PFSK-1 (cell line): Measurements from ENCODE around the gene IFI44.

Experiments
- FOXP2 ChIP-seq: optimal IDR thresholded peaks from 2 replicates; pipeline ENCODE3; 2011; ENCODE audit warnings: borderline replicate concordance, control low read depth, inconsistent platforms; ENCODE audit not compliant: insufficient read depth; ENCODE audit errors: extremely low read length, extremely low read depth
- POLR2AphosphoS5 ChIP-seq: IDR thresholded peaks from 2 replicates; pipeline ENCODE4 v1.6.1; 2012; ENCODE audit warnings: low read depth, mild to moderate bottlenecking, control low read depth, low read length, moderate library complexity
- SIN3A ChIP-seq: IDR thresholded peaks from 2 replicates; pipeline ENCODE4 v1.6.1; 2012; ENCODE audit warnings: mild to moderate bottlenecking, low read length, moderate library complexity, borderline replicate concordance; ENCODE audit not compliant: insufficient read depth
- TAF1 ChIP-seq: IDR thresholded peaks from 2 replicates; pipeline ENCODE4 v1.6.1; 2012; ENCODE audit warnings: low read length, control low read depth, borderline replicate concordance; ENCODE audit not compliant: insufficient read depth
- TF ChIP-seq, protein P1 (sequence below), 2 experiments: IDR thresholded peaks; 2 replicates each; pipeline versions ENCODE4 v1.6.1 to v1.8.0; 2011 to 2012; ENCODE audit warnings: low read depth in 2 of 2, low read length in 2 of 2, control low read depth in 1 of 2, inconsistent platforms in 1 of 2, mild to moderate bottlenecking in 1 of 2, moderate library complexity in 1 of 2; ENCODE audit not compliant: insufficient read depth in 1 of 2

The IFI44 gene

DNA sequence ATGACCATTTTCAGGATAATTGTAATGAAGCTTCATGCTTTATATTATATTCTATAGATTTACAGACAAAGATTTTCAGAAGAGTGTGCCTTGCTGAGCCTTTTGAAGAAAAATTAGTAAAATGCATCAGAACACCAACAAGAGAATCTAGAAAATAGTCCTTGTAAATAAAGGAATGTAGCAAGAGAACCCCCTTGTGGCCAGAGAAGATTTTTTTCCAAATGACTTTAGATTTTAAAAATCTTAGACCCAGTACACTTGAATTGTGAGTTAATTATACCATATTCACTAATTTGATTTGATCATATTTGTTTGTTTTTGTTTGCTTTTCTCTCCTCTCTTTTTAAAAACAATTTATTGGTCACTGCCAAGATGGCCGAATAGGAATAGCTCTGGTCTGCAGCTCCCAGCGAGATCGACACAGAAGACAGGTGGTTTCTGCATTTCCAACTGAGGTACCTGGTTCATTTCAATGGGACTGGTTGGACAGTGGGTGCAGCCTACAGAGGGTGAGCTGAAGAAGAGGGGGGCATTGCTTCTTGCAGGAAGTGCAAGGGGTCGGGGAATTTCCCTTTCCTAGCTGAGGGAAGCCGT lies 42.2 kb upstream of the IFI44 start:
- TF ChIP-seq TAF1 (no peak), FOXP2 (no peak), SIN3A (no peak)
- TF ChIP-seq, protein P1, sequence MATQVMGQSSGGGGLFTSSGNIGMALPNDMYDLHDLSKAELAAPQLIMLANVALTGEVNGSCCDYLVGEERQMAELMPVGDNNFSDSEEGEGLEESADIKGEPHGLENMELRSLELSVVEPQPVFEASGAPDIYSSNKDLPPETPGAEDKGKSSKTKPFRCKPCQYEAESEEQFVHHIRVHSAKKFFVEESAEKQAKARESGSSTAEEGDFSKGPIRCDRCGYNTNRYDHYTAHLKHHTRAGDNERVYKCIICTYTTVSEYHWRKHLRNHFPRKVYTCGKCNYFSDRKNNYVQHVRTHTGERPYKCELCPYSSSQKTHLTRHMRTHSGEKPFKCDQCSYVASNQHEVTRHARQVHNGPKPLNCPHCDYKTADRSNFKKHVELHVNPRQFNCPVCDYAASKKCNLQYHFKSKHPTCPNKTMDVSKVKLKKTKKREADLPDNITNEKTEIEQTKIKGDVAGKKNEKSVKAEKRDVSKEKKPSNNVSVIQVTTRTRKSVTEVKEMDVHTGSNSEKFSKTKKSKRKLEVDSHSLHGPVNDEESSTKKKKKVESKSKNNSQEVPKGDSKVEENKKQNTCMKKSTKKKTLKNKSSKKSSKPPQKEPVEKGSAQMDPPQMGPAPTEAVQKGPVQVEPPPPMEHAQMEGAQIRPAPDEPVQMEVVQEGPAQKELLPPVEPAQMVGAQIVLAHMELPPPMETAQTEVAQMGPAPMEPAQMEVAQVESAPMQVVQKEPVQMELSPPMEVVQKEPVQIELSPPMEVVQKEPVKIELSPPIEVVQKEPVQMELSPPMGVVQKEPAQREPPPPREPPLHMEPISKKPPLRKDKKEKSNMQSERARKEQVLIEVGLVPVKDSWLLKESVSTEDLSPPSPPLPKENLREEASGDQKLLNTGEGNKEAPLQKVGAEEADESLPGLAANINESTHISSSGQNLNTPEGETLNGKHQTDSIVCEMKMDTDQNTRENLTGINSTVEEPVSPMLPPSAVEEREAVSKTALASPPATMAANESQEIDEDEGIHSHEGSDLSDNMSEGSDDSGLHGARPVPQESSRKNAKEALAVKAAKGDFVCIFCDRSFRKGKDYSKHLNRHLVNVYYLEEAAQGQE (IDR thresholded peaks at IDR 0.05; ENCODE audit: insufficient read depth in 1 of 2, low read depth in 2 of 2, low read length in 2 of 2), result no peak

DNA sequence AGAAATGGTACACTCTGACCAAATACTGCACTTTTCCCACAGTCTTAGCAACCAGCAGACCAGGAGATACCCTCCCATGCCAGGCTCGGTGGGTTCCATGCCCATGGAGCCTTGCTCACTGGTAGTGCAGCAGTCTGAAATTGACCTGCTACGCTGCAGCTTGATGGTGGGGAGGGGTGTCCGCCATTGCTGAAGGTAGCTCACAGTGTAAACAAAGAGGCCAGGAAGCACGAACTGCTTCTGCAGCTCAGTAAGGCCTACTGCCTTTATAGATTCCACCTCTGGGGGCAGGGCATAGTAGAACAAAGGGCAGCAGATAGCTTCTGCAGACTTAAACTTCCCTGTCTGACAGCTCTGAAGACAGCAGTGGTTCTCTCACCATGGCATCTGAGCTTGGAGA lies 41.7 kb upstream of the IFI44 start:
- TF ChIP-seq TAF1, result no peak
- TF ChIP-seq SIN3A, result no peak
- TF ChIP-seq FOXP2, result no peak
- TF ChIP-seq, protein P1 (IDR thresholded peaks at IDR 0.05; ENCODE audit: insufficient read depth in 1 of 2, low read depth in 2 of 2, low read length in 2 of 2), result no peak
- TF ChIP-seq POLR2AphosphoS5, result no peak

DNA sequence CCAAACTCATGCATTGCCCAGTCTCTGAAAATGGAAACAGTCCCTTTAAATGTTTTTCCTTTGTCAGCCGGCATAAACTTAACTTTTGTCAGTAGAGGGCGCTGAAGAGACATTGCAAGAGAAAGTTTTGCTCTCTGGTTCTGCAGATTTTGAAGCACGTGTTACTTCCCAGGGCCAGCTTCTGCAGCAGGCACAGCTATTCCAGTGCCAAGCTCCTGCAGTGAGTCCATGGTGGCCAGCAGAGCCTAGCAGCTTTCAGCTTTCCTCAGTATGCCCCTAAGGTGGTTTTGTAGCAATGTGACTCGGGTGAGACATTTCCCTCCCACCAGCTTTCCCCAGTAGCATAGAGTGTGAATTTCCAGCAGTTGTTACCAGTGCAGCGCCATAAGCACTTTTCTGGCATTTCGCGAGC lies 32.0 kb upstream of the IFI44 start:
- TF ChIP-seq SIN3A (no peak), POLR2AphosphoS5 (no peak), TAF1 (no peak), FOXP2 (no peak)
- TF ChIP-seq, protein P1 (IDR thresholded peaks at IDR 0.05; ENCODE audit: insufficient read depth in 1 of 2, low read depth in 2 of 2, low read length in 2 of 2), result no peak

DNA sequence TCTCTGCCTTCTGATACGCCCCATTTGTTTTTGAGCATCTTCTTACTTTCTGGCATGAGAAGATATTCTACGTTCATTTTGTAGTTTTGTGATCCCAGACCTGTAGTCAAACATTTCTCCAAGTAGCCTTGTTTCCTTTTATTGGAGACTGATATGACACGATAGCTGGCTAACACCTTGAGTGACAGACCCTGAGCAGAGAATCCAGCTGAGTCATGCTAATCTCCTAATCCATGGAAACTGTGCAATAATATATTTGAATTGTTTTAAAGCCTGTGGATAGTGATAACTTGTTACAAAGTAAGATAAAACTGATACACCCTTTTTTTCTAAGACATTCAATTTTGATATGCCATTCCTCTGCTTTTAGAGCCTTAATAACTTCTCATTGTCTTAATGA lies 30.6 kb upstream of the IFI44 start:
- no peak for TF ChIP-seq SIN3A
- no peak for TF ChIP-seq TAF1
- no peak for TF ChIP-seq POLR2AphosphoS5
- TF ChIP-seq, protein P1 (IDR thresholded peaks at IDR 0.05; ENCODE audit: insufficient read depth in 1 of 2, low read depth in 2 of 2, low read length in 2 of 2), result no peak
- TF ChIP-seq FOXP2, result no peak

DNA sequence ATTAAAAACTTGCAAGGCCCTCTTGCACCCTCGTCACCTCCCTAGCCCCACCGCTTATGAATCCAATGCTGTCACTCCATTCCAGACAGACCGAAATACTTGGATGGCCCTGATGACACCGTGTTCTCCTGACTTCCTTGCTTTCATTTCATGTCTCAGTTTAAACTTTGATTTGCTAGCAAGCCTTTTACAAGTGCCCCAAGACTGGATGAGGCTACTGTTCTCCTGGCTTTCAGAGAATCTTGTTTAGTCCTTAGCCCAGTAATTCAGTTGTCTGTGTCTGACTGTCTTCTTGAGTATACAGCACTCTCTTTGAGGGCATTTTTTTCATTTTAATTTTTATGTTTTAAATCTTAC lies 30.2 kb upstream of the IFI44 start:
- no peak for TF ChIP-seq SIN3A
- TF ChIP-seq FOXP2, result no peak
- TF ChIP-seq TAF1, result no peak
- TF ChIP-seq POLR2AphosphoS5, result no peak
- TF ChIP-seq, protein P1 (IDR thresholded peaks at IDR 0.05; ENCODE audit: insufficient read depth in 1 of 2, low read depth in 2 of 2, low read length in 2 of 2), result no peak
